SK-N-SH treated with all-trans-retinoic acid at 6 μM for 48 hours (cell line): ENCODE results near the gene AUH.

ENCODE experiments used
- ARNTL ChIP-seq: fragments of 450-650 bp; formaldehyde crosslinking; IDR thresholded peaks from 2 replicates; pipeline ENCODE4 v1.5.0; 2020; ENCODE audit warnings: low read depth, mild to moderate bottlenecking, moderate library complexity, borderline replicate concordance
- CSRNP3 ChIP-seq: fragments of 250-450 bp; sonication (Bioruptor Pico); IDR thresholded peaks from 2 replicates; pipeline ENCODE4 v1.5.1; 2021; ENCODE audit warnings: mild to moderate bottlenecking, moderate library complexity
- TCF4 ChIP-seq: fragments of 250-450 bp; sonication (Bioruptor Pico); IDR thresholded peaks from 2 replicates; pipeline ENCODE4 v1.8.0; 2021; ENCODE audit warnings: mild to moderate bottlenecking, moderate library complexity, borderline replicate concordance
- ZC3H10 ChIP-seq: fragments of 250-450 bp; sonication (Bioruptor Pico); IDR thresholded peaks from 2 replicates; pipeline ENCODE4 v1.5.1; 2021; ENCODE audit warnings: mild to moderate bottlenecking, moderate library complexity
- ZFP30 ChIP-seq: fragments of 450-650 bp; formaldehyde crosslinking; IDR thresholded peaks from 2 replicates; pipeline ENCODE4 v1.5.0; 2022; ENCODE audit warnings: mild to moderate bottlenecking, moderate library complexity
- ZNF565 ChIP-seq: fragments of 450-650 bp; formaldehyde crosslinking; conservative IDR thresholded peaks from 2 replicates; pipeline ENCODE4 v1.5.0; 2020; ENCODE audit warnings: low read depth, mild to moderate bottlenecking, moderate library complexity
- ZNF8 ChIP-seq: fragments of 450-650 bp; formaldehyde crosslinking; IDR thresholded peaks from 2 replicates; pipeline ENCODE4 v1.5.0; 2020; ENCODE audit warnings: mild to moderate bottlenecking, moderate library complexity
- TF ChIP-seq, protein P1 (sequence below): fragments of 250-450 bp; sonication (Bioruptor Pico); IDR thresholded peaks from 2 replicates; pipeline ENCODE4 v1.8.0; 2020; ENCODE audit warnings: mild to moderate bottlenecking, moderate library complexity, borderline replicate concordance

- no peak for TF ChIP-seq ZFP30 (CRISPR knock-in tag)
- no peak for TF ChIP-seq ARNTL (CRISPR knock-in tag)
- no peak for TF ChIP-seq CSRNP3
- no peak for TF ChIP-seq TCF4 (CRISPR knock-in tag)
- TF ChIP-seq, protein P1, sequence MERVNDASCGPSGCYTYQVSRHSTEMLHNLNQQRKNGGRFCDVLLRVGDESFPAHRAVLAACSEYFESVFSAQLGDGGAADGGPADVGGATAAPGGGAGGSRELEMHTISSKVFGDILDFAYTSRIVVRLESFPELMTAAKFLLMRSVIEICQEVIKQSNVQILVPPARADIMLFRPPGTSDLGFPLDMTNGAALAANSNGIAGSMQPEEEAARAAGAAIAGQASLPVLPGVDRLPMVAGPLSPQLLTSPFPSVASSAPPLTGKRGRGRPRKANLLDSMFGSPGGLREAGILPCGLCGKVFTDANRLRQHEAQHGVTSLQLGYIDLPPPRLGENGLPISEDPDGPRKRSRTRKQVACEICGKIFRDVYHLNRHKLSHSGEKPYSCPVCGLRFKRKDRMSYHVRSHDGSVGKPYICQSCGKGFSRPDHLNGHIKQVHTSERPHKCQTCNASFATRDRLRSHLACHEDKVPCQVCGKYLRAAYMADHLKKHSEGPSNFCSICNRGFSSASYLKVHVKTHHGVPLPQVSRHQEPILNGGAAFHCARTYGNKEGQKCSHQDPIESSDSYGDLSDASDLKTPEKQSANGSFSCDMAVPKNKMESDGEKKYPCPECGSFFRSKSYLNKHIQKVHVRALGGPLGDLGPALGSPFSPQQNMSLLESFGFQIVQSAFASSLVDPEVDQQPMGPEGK = no peak
- no peak for TF ChIP-seq ZNF8 (CRISPR knock-in tag)
- no peak for TF ChIP-seq ZC3H10 (CRISPR knock-in tag)
- TF ChIP-seq ZNF565 (CRISPR knock-in tag) = no peak
These were observed 180.2 kb downstream of the AUH start for GRCh38 chr9:91181541-91181940.
